ENCODE measurements around the gene MOB3A.

DNA sequence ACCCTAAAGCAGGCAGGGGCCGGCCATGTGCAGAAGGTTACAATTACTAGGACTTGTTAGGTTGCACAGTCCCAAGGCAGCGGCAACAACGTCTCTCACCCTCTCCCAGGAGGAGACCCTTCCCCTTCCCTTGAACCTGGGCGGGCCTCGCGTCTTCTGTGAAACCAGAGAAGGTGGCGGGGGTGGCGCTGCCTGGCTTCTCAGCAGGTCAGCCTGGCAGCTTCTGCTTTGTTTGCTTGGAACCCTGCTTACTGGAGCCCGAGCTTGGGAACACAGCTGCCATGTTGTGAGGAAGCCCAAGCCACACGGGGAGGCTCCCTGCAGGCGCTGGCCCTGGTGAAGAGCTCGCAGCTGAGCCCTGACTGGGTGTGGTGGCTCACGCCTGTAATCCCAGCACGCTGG, 60.5 kb downstream of the MOB3A start:
- TF ChIP-seq REST (IDR thresholded peaks at IDR 0.05; ENCODE audit: low read depth, low read length) (no peak), EP300 (IDR thresholded peaks at IDR 0.05; ENCODE audit: borderline replicate concordance in 1 of 2, low read depth in 1 of 2, low read length in 1 of 2) (no peak), GABPA (IDR thresholded peaks at IDR 0.05; ENCODE audit: low read depth) (no peak), TAF1 (IDR thresholded peaks at IDR 0.05; ENCODE audit: borderline replicate concordance, low read depth, low read length) (no peak)
- TF ChIP-seq, protein P1, sequence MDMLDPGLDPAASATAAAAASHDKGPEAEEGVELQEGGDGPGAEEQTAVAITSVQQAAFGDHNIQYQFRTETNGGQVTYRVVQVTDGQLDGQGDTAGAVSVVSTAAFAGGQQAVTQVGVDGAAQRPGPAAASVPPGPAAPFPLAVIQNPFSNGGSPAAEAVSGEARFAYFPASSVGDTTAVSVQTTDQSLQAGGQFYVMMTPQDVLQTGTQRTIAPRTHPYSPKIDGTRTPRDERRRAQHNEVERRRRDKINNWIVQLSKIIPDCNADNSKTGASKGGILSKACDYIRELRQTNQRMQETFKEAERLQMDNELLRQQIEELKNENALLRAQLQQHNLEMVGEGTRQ (IDR thresholded peaks at IDR 0.05; ENCODE audit: borderline replicate concordance, low read depth, low read length), result no peak
